GM15510 (cell line): ENCODE results near the gene ZNF524.

Experiments used
- POLR2A ChIP-seq: IDR thresholded peaks from 3 replicates; pipeline ENCODE4 v1.6.1; 2011; ENCODE audit warnings: borderline replicate concordance; ENCODE audit not compliant: insufficient read length; ENCODE audit errors: extremely low read depth

ZNF524 gene

GRCh38 chr19:55621205-55621672, 21.2 kb downstream of the ZNF524 start:
- no peak for TF ChIP-seq POLR2A

DNA sequence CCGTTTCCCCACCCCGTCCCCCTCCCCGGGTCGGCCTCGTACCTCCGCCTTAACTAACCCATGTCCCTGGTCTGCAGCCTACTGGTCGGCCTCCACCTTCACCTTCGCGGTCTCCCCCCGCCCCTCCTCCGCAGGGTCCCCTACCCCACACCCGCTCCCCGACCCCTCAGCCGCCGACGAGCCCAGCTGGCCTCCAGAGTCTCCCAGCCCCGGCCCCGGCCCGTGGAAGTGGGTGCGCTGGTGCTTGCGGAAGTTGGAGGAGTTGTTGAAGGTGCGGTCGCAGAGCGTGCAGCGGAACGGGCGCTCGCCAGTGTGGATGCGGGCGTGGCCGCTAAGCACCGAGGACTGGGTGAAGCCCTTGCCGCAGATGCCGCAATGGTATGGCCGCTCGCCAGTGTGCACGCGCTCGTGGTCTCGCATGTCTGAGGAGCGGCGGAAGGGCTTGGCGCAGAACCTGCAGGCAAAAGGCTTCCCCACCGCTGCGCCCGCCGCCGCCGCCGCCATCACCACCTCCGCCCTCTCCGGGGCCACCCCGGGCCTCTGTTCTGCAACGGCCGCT, 21.7 kb downstream of the ZNF524 start:
- TF ChIP-seq POLR2A: no peak

GRCh38 chr19:55622242-55622969, 22.3 kb downstream of the ZNF524 start:
- TF ChIP-seq POLR2A: no peak

DNA sequence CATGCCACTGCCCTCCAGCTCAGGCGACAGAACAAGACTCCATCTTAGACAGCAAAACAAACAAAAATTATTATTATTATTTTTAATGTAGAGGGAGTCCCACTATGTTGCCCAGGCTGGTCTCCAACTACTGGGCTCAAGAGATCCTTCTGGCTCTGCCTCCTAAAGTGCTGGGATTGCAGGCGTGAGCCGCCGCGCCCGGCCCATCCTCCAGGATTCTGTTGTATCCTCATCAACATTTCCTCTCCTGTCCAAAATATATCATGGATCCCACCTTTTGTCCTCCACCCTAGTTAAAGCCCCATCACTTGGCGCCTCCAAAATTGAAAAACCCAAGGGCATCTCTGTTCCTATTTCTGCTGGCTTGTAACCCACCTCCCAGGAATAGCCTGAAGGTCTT, 23.0 kb downstream of the ZNF524 start:
- no peak for TF ChIP-seq POLR2A

- no peak for TF ChIP-seq POLR2A
Observed at GRCh38 chr19:55623561-55623960, 23.5 kb downstream of the ZNF524 start.

- peak; percentile 77 for TF ChIP-seq POLR2A
Observed at GRCh38 chr19:55624109-55625003, 24.3 kb downstream of the ZNF524 start, which contains the start of gene ZNF784. Gene ZNF784 (minus strand): TSS chr19:55624566. CDS start chr19:55624561, 5 bp downstream.

DNA sequence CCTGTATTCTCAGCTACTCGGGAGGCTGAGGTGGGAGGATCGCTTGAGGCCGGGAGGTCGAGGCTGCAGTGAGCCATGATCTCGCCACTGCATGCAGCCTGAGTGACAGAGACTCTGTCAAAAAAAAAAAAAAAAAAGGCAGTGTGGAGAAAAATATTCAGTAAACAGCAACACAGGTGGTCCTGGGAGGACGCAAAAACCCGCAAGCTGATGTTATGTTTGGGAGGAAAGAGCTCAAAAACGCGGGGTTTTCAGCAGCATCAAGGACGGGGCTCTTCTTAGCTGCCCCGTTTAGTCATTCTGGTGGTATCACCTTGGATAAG, 24.9 kb downstream of the ZNF524 start:
- TF ChIP-seq POLR2A: no peak

DNA sequence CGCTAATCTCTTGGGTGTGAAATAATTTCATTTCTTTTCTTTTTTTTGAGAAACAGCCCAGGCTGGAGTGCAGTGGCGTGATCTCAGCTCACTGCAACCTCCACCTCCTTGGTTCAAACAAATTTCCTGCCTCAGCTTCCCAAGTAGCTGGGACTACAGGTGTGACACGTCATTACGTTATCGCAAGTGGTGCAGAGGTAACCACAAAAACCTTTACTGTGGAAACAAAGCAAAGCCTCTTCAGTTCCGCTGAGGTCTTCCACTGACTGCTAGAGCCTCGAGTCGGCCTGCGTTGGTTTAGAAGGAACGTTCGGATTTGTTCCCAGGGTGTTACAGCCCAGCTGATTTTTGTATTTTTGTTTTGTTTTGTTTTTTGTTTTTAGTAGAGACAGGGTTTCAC, 26.3 kb downstream of the ZNF524 start:
- no peak for TF ChIP-seq POLR2A

- TF ChIP-seq POLR2A: no peak
Observed at GRCh38 chr19:55632463-55632834, 32.4 kb downstream of the ZNF524 start.

- no peak for TF ChIP-seq POLR2A
Observed at GRCh38 chr19:55633861-55634260, 33.8 kb downstream of the ZNF524 start.

DNA sequence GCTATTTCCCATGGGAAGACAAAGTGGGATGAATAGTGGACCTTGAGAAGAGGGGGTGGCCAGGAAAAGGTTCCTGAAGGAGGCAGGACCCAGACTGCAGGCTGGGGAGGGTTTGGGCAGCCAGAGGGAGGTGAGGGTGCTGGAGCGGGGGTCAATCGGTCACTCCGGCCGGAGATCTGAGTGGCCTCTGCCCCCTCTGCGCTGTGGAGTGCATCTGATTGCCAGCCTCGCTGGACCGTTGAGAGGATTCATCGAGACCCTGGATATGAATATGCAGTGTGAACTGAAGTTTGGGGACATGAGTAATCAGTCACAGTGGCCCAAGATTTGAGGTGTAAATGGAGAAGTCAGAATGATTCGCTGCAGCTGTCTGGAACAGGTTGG, 35.2 kb downstream of the ZNF524 start:
- no peak for TF ChIP-seq POLR2A

- no peak for TF ChIP-seq POLR2A
Observed at GRCh38 chr19:55635856-55636440, 35.9 kb downstream of the ZNF524 start.

DNA sequence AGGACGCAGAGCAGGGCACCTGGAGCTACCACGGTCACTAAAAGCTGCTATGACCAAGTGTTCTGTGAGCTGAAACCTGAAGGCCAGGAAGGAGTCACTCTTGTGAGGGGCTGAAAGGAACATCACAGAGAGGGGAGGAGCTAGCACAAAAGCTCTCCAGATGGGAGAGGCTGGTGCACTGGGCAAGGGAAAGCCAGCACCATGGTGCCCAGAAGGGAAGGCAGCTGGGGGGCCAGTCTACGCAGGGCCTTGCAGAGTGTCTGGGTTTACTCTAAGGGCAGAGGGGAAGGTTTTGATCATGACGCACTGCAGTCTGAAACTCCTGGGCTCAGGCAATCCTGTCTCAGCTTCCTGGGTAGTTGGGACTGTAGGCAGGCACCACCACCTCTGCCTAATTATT, 36.6 kb downstream of the ZNF524 start:
- no peak for TF ChIP-seq POLR2A

GRCh38 chr19:55637534-55637933, 37.4 kb downstream of the ZNF524 start:
- TF ChIP-seq POLR2A: no peak

GRCh38 chr19:55638864-55639359, 38.8 kb downstream of the ZNF524 start:
- TF ChIP-seq POLR2A: no peak

GRCh38 chr19:55640043-55640576, 40.0 kb downstream of the ZNF524 start:
- TF ChIP-seq POLR2A: peak; percentile 42
